Epidermal melanocyte (primary cell): ENCODE measurements around the gene RIMBP3C.
"Not testable (repeated sequence)": the region's sequence is repeated elsewhere in the genome, so short reads cannot be mapped to it uniquely, and the experiment has no call there.

Experiments
- DNase-seq: peaks from one replicate; pipeline ENCODE4 v3.0.0; 2011; ENCODE audit warnings: low spot score; ENCODE audit not compliant: insufficient read length

Gene RIMBP3C

DNA sequence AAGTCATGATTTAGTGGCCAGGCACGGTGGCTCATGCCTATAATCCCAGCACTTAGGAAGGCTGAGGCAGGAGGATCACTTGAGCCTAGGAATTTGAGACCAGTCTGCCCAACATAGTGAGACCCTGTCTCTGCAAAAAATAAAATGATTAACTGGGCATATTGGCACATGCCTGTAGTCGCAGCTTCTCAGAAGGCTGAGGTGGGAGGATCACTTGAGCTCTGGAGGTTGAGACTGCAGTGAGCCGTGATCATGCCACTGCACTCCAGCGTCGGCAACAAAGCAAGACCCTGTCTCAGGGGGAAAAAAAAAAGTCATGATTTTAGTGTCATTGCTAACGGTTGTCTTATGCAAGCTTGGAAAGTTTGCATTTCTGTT is 28.2 kb upstream of the RIMBP3C start:
- DNase-seq = no peak

DNA sequence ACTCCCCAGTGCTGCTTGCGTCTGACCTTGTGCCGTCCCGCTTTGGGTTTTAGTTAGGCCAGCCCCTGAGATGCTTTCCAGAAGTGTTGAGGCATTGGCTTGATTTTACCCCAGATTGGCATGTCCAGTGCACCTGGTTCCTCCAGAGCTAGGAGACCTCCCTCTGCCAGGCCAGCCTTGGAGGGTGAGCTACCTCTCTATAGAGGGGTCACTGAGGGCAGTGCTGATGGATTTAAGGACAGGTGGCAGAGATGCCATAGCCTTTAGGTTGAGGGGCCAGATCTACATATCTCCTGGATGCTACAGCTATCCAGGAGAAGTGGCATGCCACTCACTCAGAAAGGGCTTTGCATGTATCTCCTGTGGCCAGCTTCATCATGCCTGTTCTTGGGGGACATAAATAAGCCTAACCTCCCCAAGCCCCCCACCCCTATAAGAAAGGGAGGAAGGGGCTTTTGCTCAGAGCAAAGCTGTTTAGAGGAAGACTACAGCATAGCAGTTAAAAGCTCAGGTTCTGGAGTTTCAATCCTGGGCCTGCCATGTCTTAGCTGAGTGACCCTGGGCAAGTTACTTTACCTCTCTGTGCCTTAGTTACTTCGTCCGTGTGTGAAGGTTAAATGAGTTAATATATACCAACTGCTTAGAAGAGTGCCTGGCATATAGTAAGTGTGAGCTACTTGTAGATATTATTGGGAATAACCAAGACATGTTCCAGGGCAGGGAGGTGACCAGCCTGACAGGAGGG is 22.7 kb upstream of the RIMBP3C start:
- no peak for DNase-seq

GRCh38 chr22:21573293-21573734 is 22.1 kb upstream of the RIMBP3C start:
- no peak for DNase-seq

DNA sequence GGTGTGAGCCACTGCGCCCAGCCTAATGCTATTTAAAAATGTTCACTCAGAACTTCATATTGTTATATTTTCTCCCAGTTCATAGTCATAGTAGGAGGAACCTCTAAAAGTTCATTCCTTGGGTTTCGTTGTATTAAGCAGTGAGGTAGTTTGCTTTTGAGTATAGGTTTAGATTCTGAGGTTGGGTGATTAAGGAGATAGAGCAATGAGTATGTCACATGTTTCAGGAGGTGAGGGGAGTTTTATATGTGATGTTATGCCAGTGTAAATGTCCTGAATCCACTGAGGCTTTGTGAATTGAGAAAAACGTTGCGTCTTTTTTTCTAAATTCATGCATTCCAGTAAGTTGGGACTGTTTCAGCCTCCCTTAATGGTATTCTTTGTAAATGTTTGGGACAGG is 20.4 kb upstream of the RIMBP3C start:
- no peak for DNase-seq

DNA sequence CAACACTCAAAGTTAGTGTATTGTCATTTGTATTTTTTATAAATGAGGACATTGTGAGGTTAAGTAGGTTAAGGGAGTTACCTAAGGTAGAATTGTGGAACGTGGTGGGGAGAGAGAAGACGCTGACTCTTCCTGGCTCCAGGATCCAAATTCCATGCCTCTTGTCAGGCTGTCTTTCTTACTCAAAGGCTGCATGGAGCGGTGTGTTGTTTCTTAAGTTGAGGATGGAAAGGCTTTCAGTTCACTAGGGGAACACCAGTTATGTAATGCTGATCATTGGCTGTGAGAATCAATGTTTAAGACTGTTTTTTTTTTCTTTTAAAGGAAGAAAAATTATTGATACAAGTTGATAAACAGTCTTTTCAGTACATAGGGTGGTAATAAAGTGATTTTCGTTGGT is 19.1 kb upstream of the RIMBP3C start:
- no peak for DNase-seq

DNA sequence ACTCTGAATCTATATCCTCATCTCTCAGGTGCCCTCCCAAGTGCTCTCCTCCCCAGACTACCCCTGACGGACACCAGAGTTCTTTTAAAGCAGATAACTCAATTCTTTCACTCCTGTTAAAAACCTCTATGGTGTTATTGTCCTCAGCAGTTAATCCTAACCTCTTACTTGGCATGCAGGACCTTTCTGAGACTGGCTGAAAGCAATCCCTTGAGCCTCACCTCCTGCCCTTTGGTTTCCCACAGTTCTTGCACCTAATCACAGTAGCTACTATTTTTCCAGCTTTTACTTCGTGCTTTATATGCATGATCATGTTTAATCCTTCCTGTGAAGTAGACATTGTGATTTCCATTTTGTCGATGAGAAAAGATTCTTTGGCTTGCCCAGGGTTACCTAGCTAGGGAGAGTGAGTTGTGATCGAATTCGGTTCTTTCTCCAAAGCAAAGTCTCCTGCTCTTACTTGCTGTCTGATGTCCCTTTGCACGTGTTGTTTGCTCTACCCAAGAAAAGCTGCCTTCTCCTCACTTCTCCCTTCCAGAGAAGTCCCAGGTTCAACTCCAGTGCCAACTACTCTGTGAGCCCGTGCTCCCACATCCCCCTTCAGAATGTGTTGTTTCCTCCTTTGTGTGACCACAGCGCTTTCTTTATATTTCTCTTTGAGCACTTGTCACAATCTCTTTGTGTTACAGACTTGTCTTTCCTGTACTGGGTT is 18.4 kb upstream of the RIMBP3C start:
- DNase-seq = no peak

GRCh38 chr22:21569076-21569427 is 17.8 kb upstream of the RIMBP3C start:
- not testable (repeated sequence) for DNase-seq

GRCh38 chr22:21568347-21569075 is 17.2 kb upstream of the RIMBP3C start:
- DNase-seq = no peak

DNA sequence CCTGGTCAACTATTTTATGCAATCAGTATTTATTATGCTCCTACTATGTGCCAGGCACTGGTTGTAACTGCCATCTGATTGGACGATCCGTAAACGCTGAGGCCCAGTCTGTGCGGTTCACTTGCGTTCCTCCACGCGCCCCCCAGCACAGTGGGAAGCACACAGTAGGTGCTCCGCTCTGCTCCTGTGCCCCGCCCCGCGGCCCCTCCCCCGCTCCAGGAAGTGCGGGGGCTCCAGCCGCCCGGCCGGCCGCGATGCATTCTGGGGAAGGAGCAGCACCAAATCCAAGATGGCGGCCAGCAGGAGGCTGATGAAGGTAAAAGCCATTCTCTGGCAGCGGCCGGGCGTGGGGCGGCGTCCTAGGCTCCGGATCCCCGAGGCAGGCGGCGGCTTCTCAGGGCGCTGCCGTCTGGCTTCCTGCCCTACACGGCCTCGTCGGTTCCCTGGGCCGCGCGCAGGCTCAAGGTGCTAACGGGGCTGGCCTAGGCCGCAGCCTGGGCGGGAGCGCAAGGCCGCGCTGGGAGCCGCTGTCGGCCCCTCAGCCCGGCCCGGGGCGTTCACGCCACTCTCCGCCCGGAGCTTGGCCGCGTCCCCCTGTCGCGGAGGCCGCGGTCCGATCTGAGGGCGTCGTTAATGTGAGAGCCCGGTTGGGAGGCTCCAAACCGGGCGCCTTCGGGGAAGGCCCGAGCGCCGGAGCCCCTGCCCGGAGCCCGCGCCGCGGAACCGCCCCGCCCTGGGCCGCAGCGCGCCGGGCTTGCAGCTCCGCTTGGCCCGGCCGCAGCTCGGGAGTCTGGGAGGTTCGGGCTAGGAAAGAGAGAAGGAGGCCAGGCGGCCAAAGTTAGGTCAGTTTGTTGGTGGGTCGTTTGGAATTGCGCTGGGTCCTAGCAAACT is 16.4 kb upstream of the RIMBP3C start, which contains the start of gene UBE2L3:
UBE2L3 (plus strand) TSS at position 259 of the 891 bp plus-strand sequence; CDS start at position 290, 31 bp downstream.
- DNase-seq = peak; percentile 91

DNA sequence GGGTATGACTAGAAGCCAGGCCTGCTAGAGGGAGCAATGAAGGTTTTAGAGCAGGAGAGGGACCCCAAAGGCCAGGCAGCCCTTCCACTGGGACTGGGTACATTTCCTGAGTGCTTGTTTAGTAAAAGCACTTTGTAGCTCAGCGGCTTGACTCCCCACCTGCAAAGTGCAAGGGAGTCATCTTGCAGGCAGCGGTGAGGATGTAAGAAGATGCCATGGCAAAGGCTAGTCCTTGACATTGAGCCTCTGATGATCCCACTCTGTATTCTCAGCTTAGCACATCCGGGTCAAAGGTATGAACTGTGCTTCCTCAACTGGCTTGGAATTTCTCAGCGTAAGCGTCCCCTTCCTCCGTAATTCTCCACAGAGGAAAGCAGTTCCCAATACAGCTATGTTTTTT is 13.2 kb upstream of the RIMBP3C start:
- no peak for DNase-seq

GRCh38 chr22:21563912-21564311 is 12.7 kb upstream of the RIMBP3C start:
- DNase-seq = no peak

GRCh38 chr22:21560657-21561056 is 9.4 kb upstream of the RIMBP3C start:
- not testable (repeated sequence) for DNase-seq

- not testable (repeated sequence) for DNase-seq
Measured at GRCh38 chr22:21559345-21560125, 8.3 kb upstream of the RIMBP3C start.

GRCh38 chr22:21550678-21551047 is 598 bp downstream of the RIMBP3C start:
- not testable (repeated sequence) for DNase-seq

- not testable (repeated sequence) for DNase-seq
Measured at GRCh38 chr22:21550008-21550677, 1.1 kb downstream of the RIMBP3C start.

GRCh38 chr22:21549558-21549957 is 1.7 kb downstream of the RIMBP3C start:
- DNase-seq = not testable (repeated sequence)

DNA sequence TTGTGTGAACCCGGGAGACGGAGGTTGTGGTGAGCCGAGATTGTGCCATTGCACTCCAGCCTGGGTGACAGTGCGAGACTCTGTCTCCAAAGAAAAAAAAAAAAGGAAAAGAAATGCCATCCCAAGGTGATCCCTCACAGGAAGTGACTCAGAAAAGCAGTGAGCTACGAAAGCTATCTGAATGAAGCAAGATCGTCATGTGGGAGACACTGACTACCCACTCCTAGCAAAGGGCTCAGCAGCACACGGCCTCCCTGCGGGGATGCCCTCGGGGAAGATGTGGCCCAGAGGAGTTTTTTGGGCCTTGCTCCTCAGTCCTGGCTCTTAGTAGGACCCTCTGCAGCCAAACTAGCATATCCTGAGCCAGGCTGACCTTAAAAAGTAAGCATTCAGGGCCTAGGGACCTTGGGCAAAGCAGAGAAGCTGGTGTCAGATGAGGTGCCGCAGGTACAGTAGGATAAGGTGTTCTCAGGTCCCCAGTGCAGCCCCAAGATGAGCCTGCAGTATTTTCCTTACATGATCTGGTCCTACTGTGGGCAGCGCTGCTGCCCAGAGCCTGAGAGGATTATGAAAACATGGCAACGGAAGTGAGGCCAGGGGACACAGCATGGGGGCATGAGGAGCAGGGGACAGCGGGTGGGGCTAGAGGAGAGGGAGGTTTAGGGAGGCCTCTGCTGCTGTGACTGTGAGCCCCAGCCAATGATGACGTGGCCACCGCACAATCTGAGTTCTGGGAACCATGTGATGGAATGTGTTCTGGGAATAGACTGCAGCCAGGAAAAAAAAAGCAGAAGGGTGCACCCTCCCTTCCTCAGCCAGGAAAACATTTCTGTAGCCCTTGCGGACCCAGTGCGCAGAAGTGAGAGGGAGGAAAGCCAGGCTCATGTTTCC is 6.6 kb downstream of the RIMBP3C start:
- DNase-seq = not testable (repeated sequence)

DNA sequence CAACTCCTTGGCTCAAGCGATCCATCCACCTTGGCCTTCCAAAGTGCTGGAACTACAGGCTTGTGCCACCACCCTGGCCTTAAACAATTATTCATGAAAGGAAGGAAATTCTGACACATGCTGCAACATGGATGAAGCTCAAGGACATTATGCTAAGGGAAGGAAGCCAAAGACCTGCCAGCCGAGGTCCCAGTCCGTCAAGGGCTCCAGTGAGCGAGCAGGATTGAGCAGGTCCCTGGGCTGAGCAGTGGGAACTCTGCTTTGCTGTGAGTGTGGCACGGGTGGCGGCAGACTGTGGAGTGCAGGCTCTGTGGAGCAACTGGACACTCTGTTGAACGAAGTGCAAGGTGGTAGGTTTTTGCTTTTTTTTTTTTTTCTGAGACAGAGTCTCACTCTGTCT is 11.4 kb downstream of the RIMBP3C start:
- DNase-seq = not testable (repeated sequence)
